C4-2B (cell line): ENCODE measurements around the gene CTSE.
"Not testable (repeated sequence)": the region's sequence is repeated elsewhere in the genome, so short reads cannot be mapped to it uniquely, and the experiment has no call there.

ENCODE experiments used
- CTCF ChIP-seq: fragments of 450-650 bp; conservative IDR thresholded peaks from 2 replicates; pipeline ENCODE4 v1.5.1; 2017; ENCODE audit warnings: mild to moderate bottlenecking
- ZFX ChIP-seq: fragments of 450-650 bp; IDR thresholded peaks from 2 replicates; pipeline ENCODE4 v1.6.1; 2017

- TF ChIP-seq CTCF, ZFX: not testable (repeated sequence)
Measured at GRCh38 chr1:206053616-206054015, 29.9 kb upstream of the CTSE start.
